ENCODE measurements around the gene NANOS3.
"Not testable (repeated sequence)": the region's sequence is repeated elsewhere in the genome, so short reads cannot be mapped to it uniquely, and the experiment has no call there.

DNA sequence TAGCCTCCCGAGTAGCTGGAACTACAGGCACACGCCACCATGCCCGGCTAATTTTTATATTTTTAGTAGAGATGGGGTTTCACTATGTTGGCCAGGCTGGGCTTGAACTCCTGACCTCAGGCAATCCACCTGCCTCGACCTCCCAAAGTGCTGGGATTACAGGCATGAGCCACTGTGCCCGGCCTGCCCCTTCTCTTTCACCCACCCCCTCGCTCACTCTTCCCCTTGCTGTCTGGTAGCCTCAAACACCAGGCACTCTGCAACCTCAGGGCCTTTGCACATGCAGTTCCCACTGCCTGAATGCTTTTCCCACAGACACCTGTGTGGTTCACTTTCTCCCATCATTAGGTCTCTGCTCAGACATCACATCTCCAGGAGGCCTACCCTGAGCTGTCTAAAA is 45.2 kb downstream of the NANOS3 start:
- not testable (repeated sequence) for TF ChIP-seq CTCF (IDR thresholded peaks at IDR 0.05; ENCODE audit: low read length); EZH2 (IDR thresholded peaks at IDR 0.05; ENCODE audit: borderline replicate concordance, low read length)
